Neural progenitor cell (in vitro differentiated cells): ENCODE measurements around the gene RHPN2.
A peak's percentile ranks its signal among the peaks of the same experiment; 100 is the strongest.

Experiments used
- CTCF ChIP-seq: fragments of 200-600 bp; sonication (generic); IDR thresholded peaks from 2 replicates; pipeline ENCODE4 v1.5.1; 2017; ENCODE audit warnings: antibody characterized with exemption, mild to moderate bottlenecking
- EZH2 ChIP-seq: fragments of 200-600 bp; sonication (generic); IDR thresholded peaks from 2 replicates; pipeline ENCODE4 v1.6.1; 2017; ENCODE audit warnings: antibody characterized with exemption, mild to moderate bottlenecking, moderate library complexity

GRCh38 chr19:33022472-33023116 is 42.1 kb downstream of the RHPN2 start:
- TF ChIP-seq CTCF: peak; percentile 70
- TF ChIP-seq EZH2: no peak
